HG03575 (cell line): ENCODE results near the gene MLF1.
"Not testable (repeated sequence)": the region's sequence is repeated elsewhere in the genome, so short reads cannot be mapped to it uniquely, and the experiment has no call there.

ENCODE experiments used
- ATAC-seq: cut with Tn5 transposase; IDR thresholded peaks from one replicate; pipeline ENCODE4 v1.9.1; 2021; ENCODE audit not compliant: unreplicated experiment, insufficient number of reproducible peaks, low FRiP score; ENCODE audit errors: extremely low read depth

Gene MLF1

GRCh38 chr3:158570999-158571702, at the start of gene MLF1:
Gene MLF1 (plus strand): TSS chr3:158571194. CDS start chr3:158571301, 107 bp downstream.
- peak; percentile 97 for ATAC-seq

- no peak for ATAC-seq
Measured at GRCh38 chr3:158522221-158523136, 48.5 kb upstream of the MLF1 start.

- ATAC-seq, result no peak
Measured at GRCh38 chr3:158528076-158528674, 42.8 kb upstream of the MLF1 start.

GRCh38 chr3:158531334-158531733, 39.7 kb upstream of the MLF1 start:
- no peak for ATAC-seq

- no peak for ATAC-seq
Measured at GRCh38 chr3:158532099-158532734, 38.8 kb upstream of the MLF1 start.

- no peak for ATAC-seq
Measured at GRCh38 chr3:158535918-158536317, 35.1 kb upstream of the MLF1 start.

- no peak for ATAC-seq
Measured at GRCh38 chr3:158539414-158540014, 31.5 kb upstream of the MLF1 start.

GRCh38 chr3:158540066-158540465, 30.9 kb upstream of the MLF1 start:
- no peak for ATAC-seq

- ATAC-seq, result no peak
Measured at GRCh38 chr3:158548691-158549090, 22.3 kb upstream of the MLF1 start.

GRCh38 chr3:158549938-158550337, 21.1 kb upstream of the MLF1 start:
- not testable (repeated sequence) for ATAC-seq

GRCh38 chr3:158552124-158552523, 18.9 kb upstream of the MLF1 start:
- no peak for ATAC-seq

GRCh38 chr3:158559504-158559903, 11.5 kb upstream of the MLF1 start:
- no peak for ATAC-seq

GRCh38 chr3:158560979-158561378, 10.0 kb upstream of the MLF1 start:
- ATAC-seq, result no peak

- ATAC-seq, result no peak
Measured at GRCh38 chr3:158562674-158563073, 8.3 kb upstream of the MLF1 start.

GRCh38 chr3:158563076-158563475, 7.9 kb upstream of the MLF1 start:
- no peak for ATAC-seq

GRCh38 chr3:158565076-158565475, 5.9 kb upstream of the MLF1 start:
- no peak for ATAC-seq

- ATAC-seq, result no peak
Measured at GRCh38 chr3:158568784-158569183, 2.2 kb upstream of the MLF1 start.

- no peak for ATAC-seq
Measured at GRCh38 chr3:158569794-158570193, 1.2 kb upstream of the MLF1 start.
